Left ventricle myocardium inferior (tissue), 1 donor: ENCODE results near the gene ASTN2. TPM values are rescaled to one million over a fixed set of nuclear protein-coding genes. Genes with fewer than 3 reads are reported as not detected.

Source experiments
- DNase-seq: peaks from one replicate; pipeline ENCODE4 v3.0.0-alpha.2; 2020
- H3K27ac ChIP-seq: fragments of 200-600 bp; replicated peaks from 2 replicates; pipeline ENCODE4 v1.8.0; 2021
- H3K27me3 ChIP-seq: fragments of 200-600 bp; 2 replicates; pipeline ENCODE4 v1.8.0; 2021; ENCODE audit warnings: low read depth
- H3K36me3 ChIP-seq: fragments of 200-600 bp; 2 replicates; pipeline ENCODE4 v1.8.0; 2021
- H3K4me1 ChIP-seq: fragments of 200-600 bp; 2 replicates; pipeline ENCODE4 v1.8.0; 2021
- H3K4me3 ChIP-seq: fragments of 200-600 bp; 2 replicates; pipeline ENCODE4 v1.8.0; 2021; ENCODE audit warnings: mild to moderate bottlenecking, moderate library complexity
- H3K9me3 ChIP-seq: fragments of 200-600 bp; replicated peaks from 2 replicates; pipeline ENCODE4 v1.8.0; 2021
- CTCF ChIP-seq: fragments of 200-600 bp; IDR thresholded peaks from 2 replicates; pipeline ENCODE4 v1.8.0; 2021; ENCODE audit warnings: antibody characterized with exemption, mild to moderate bottlenecking, borderline replicate concordance
- intact Hi-C: fragments of 100-400 bp; cut with micrococcal nuclease; formaldehyde crosslinking; loops from one replicate; pipeline ENCODE4 v1.11.0; 2022
- total RNA-seq: library from RNA; stranded (reverse); fragmentation: NEBNext Ultra II Directional; extraction: Animal tissue kit (Norgen Biotek cat#: 25700); gene quantifications from one replicate; pipeline ENCODE4 v1.2.1, GENCODE V29; 2021
- donor health status: DM: no; HTN: yes; CAD: no; lungs with severe emphysema.

The ASTN2 gene
- total RNA-seq, 1 donor from 2014 or later = 6.1 TPM

GRCh38 chr9:116792271-116792670 is 622.6 kb downstream of the ASTN2 start:
- intact Hi-C loops = no loop called here
- no peak for TF ChIP-seq CTCF
- Histone ChIP-seq H3K4me3 (no peak overlapping the region), H3K36me3 (no peaks in the 10 kb centered on the region), H3K9me3 (no peaks in the 10 kb centered on the region), H3K27me3 (peaks cover 12% of the 10 kb centered on the region), H3K27ac (no peak overlapping the region), H3K4me1 (peaks cover 6% of the 10 kb centered on the region)
- no peak for DNase-seq

- Histone ChIP-seq H3K36me3 (no peaks in the 10 kb centered on the region), H3K9me3 (no peaks in the 10 kb centered on the region), H3K4me1 (peaks cover 6% of the 10 kb centered on the region), H3K27me3 (peaks cover 20% of the 10 kb centered on the region), H3K27ac (no peak overlapping the region), H3K4me3 (no peak overlapping the region)
- no peak for DNase-seq
- no peak for TF ChIP-seq CTCF
- intact Hi-C loops = no loop called here
These were observed 623.5 kb downstream of the ASTN2 start for GRCh38 chr9:116791326-116791725.

- Histone ChIP-seq H3K4me3 (no peak overlapping the region), H3K36me3 (no peaks in the 10 kb centered on the region), H3K27ac (no peak overlapping the region), H3K9me3 (no peaks in the 10 kb centered on the region), H3K4me1 (no peaks in the 10 kb centered on the region), H3K27me3 (peaks cover 42% of the 10 kb centered on the region)
- no peak for DNase-seq
- TF ChIP-seq CTCF = no peak
- intact Hi-C loops = no loop called here
These were observed 625.8 kb downstream of the ASTN2 start for GRCh38 chr9:116789081-116789480.

- Histone ChIP-seq H3K27me3 (peaks cover 58% of the 10 kb centered on the region), H3K36me3 (no peaks in the 10 kb centered on the region), H3K9me3 (no peaks in the 10 kb centered on the region), H3K4me1 (no peaks in the 10 kb centered on the region), H3K27ac (no peak overlapping the region), H3K4me3 (no peak overlapping the region)
- no peak for TF ChIP-seq CTCF
- DNase-seq = no peak
- intact Hi-C loops = no loop called here
These were observed 628.1 kb downstream of the ASTN2 start for GRCh38 chr9:116786737-116787136.

- Histone ChIP-seq H3K27ac (no peak overlapping the region), H3K9me3 (peaks cover 13% of the 10 kb centered on the region), H3K4me3 (no peak overlapping the region), H3K4me1 (no peaks in the 10 kb centered on the region), H3K27me3 (peaks cover 7% of the 10 kb centered on the region), H3K36me3 (no peaks in the 10 kb centered on the region)
- DNase-seq = no peak
- no peak for TF ChIP-seq CTCF
- intact Hi-C loops = no loop called here
These were observed 637.7 kb downstream of the ASTN2 start for GRCh38 chr9:116777116-116777515.
